Brain microvascular endothelial cell (primary cell): ENCODE results near the gene CLIC5.

Source experiments
- DNase-seq: peaks from one replicate; pipeline ENCODE4 v3.0.0-alpha.2; 2020
- H3K27ac ChIP-seq: fragments of 250-450 bp; sonication (Bioruptor Pico); 2 replicates; pipeline ENCODE4 v1.5.1; 2020; ENCODE audit warnings: mild to moderate bottlenecking, moderate library complexity
- H3K27me3 ChIP-seq: fragments of 250-450 bp; sonication (Bioruptor Pico); replicated peaks from 2 replicates; pipeline ENCODE4 v1.5.1; 2020; ENCODE audit warnings: mild to moderate bottlenecking
- H3K36me3 ChIP-seq: fragments of 250-450 bp; sonication (Bioruptor Pico); replicated peaks from 2 replicates; pipeline ENCODE4 v1.5.1; 2020; ENCODE audit warnings: mild to moderate bottlenecking
- H3K4me3 ChIP-seq: 2 replicates; pipeline ENCODE4 v1.5.1; 2011; ENCODE audit warnings: low read depth, mild to moderate bottlenecking, control low read depth, low read length, moderate library complexity
- CTCF ChIP-seq: IDR thresholded peaks from 2 replicates; pipeline ENCODE4 v1.5.1; 2011; ENCODE audit warnings: low read depth, mild to moderate bottlenecking, moderate library complexity, low read length, control low read depth, inconsistent platforms; ENCODE audit errors: missing control alignments
- in situ Hi-C: cut with HindIII; loops from 2 replicates; pipeline ENCODE4 v1.10.0; 2017; ENCODE audit warnings: low sequenced_read_pairs, low pct_ligation_motif_present

CLIC5 gene

DNA sequence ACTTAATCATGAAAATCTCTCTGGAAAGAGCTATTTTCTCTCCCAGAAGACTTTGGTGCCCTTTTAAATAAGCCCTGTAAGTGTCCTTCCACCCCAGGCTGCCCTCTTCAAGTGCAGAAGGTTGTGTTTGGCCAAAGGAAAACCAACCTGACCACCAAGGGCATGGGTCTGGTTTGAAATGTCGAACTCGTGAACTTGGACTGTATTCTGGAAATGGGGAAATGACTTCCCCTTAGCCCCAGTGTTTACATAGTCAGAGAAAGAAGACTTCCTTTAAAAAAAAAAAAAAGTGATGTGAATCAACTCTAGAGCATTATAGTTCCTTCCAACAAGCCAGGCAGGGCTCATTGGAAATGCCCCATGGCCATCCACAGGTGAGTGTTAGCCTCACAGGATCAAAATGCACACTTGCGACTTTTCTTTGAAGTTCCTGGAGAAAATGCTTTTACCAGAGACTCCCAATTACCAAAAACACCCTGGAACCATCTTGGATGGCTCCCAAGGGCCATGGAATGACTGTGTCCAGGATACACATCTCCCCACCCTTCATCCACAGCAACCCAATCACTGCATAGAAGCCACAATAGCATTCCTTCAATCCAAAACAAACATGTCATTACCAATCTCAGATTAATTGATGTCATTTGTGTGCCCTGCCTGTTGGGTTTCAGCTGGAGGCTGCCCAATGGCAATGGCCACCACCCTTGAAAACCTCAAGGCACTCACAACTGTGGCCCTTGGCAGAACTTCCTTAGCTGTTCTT, 133.8 kb downstream of the CLIC5 start:
- in situ Hi-C loops = no loop called here
- Histone ChIP-seq H3K27ac (no peak overlapping the region), H3K4me3 (no peak overlapping the region), H3K27me3 (no peaks in the 10 kb centered on the region), H3K36me3 (no peaks in the 10 kb centered on the region)
- TF ChIP-seq CTCF = no peak
- no peak for DNase-seq

DNA sequence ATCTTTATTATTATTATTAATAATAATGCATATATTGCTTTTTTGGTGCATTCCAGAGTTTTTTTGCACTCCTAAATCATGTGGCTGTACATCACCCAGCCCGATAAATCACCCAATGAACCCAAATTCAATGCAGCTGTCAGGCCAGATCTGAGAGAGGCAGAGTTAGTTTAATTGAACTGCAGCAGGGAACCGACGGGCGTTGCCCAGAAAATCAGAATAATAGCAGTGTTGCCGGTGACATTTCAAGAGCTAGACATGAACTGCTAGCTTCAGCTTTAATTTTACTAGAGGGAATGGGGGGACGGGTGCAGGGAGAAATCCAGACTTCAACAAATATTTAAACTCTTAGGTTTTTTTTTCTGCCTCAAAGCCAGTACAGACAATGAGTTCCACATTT, 135.0 kb downstream of the CLIC5 start:
- no peak for DNase-seq
- TF ChIP-seq CTCF = no peak
- H3K27ac ChIP-seq = no peak overlapping the region
- in situ Hi-C loops = no loop called here
- H3K4me3 ChIP-seq = no peak overlapping the region
- no peaks in the 10 kb centered on the region for H3K36me3 ChIP-seq
- H3K27me3 ChIP-seq = no peaks in the 10 kb centered on the region

DNA sequence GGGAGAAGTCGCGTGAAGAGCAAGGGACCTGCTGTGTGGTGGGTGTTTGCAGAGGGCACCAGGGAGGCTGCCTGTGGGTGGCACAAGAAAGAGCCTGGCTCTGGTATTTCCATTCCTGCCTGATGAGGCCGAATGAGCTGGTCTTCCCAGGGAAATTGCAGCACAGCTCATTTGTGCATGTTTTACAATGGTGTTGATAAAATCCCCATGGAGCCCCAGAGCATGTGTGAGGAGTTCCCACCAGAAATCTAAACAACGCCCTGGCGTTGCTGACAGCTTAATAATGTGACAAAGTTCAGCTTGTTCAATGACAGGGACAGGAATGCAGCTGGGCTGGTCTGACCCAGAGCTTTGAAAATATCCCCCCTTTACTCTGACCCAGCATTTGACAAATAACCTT, 135.5 kb downstream of the CLIC5 start:
- Histone ChIP-seq H3K4me3 (no peak overlapping the region), H3K27ac (no peak overlapping the region), H3K27me3 (no peaks in the 10 kb centered on the region), H3K36me3 (no peaks in the 10 kb centered on the region)
- no peak for TF ChIP-seq CTCF
- no peak for DNase-seq
- in situ Hi-C loops = no loop called here

DNA sequence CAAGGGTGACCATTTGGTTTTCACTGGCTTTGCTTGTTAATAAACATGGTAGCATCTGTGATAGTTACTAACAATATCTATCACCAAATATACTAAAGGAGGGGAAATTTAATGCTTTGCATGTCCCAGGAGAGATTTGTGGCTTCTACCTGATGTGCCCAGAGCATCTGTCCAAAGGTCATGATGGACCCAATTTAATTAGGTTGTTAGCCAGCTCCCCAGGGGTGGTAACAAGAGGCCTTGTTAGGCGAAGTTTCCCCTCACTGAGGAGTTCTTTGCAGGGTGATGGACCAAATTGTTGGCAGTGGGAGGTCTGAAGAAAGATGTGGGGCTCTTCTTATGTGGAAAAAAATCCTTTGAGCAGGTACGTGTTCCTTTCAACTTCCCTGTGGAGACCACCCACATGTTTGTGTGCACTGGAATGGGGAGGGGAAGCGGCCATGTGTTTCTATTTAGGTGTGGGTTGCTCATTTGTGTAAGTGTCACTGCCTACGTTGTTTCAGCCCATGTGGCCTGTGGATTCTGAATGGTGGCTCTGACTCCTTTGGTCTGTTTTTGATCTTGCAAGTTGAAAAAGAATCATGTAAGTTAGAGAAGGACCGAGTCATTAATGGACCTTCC, 137.6 kb downstream of the CLIC5 start:
- in situ Hi-C loops = no loop called here
- no peak for TF ChIP-seq CTCF

GRCh38 chr6:45872827-45873365, 142.8 kb downstream of the CLIC5 start:
- no peak for TF ChIP-seq CTCF
- Histone ChIP-seq H3K27me3 (no peaks in the 10 kb centered on the region), H3K4me3 (no peak overlapping the region), H3K27ac (no peak overlapping the region), H3K36me3 (no peaks in the 10 kb centered on the region)
- DNase-seq = no peak
- in situ Hi-C loops = no loop called here

More for the DNA sequence above, 137.6 kb downstream of the CLIC5 start:
- Histone ChIP-seq H3K4me3 (no peak overlapping the region), H3K36me3 (no peaks in the 10 kb centered on the region), H3K27ac (no peak overlapping the region), H3K27me3 (no peaks in the 10 kb centered on the region)
- DNase-seq = no peak
